PFSK-1 (cell line): ENCODE data around the gene SLC10A7.

Experiments used
- FOXP2 ChIP-seq: optimal IDR thresholded peaks from 2 replicates; pipeline ENCODE3; 2011; ENCODE audit warnings: borderline replicate concordance, control low read depth, inconsistent platforms; ENCODE audit not compliant: insufficient read depth; ENCODE audit errors: extremely low read length, extremely low read depth
- POLR2AphosphoS5 ChIP-seq: IDR thresholded peaks from 2 replicates; pipeline ENCODE4 v1.6.1; 2012; ENCODE audit warnings: low read depth, mild to moderate bottlenecking, control low read depth, low read length, moderate library complexity
- REST ChIP-seq, 2 experiments: IDR thresholded peaks; 2 replicates each; pipeline versions ENCODE4 v1.6.1 to v1.8.0; 2011 to 2012; ENCODE audit warnings: low read depth in 2 of 2, low read length in 2 of 2, control low read depth in 1 of 2, inconsistent platforms in 1 of 2, mild to moderate bottlenecking in 1 of 2, moderate library complexity in 1 of 2; ENCODE audit not compliant: insufficient read depth in 1 of 2
- SIN3A ChIP-seq: IDR thresholded peaks from 2 replicates; pipeline ENCODE4 v1.6.1; 2012; ENCODE audit warnings: mild to moderate bottlenecking, low read length, moderate library complexity, borderline replicate concordance; ENCODE audit not compliant: insufficient read depth
- TAF1 ChIP-seq: IDR thresholded peaks from 2 replicates; pipeline ENCODE4 v1.6.1; 2012; ENCODE audit warnings: low read length, control low read depth, borderline replicate concordance; ENCODE audit not compliant: insufficient read depth

The SLC10A7 gene

GRCh38 chr4:146367347-146367746, 154.4 kb downstream of the SLC10A7 start:
- TF ChIP-seq TAF1 (no peak), SIN3A (no peak), REST (IDR thresholded peaks at IDR 0.05; ENCODE audit: insufficient read depth in 1 of 2, low read depth in 2 of 2, low read length in 2 of 2) (no peak), POLR2AphosphoS5 (no peak), FOXP2 (no peak)

DNA sequence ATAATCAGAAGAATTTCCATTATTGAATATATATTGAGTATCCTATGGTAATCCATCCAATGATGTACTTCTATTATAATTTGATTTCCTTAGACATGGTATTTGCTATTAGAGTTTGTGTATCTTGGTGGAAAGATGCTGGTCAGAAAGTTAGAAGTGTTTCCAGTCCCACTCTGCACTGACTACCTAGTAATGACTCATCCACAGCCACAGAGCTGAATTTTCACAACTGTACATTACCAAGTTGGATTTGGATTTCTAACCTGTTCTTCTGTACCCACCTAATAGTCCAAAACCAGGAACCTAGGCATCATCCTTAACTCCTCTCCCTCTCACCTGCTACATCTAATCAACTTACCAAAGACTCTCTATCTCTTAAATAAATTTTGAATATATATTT, 162.0 kb downstream of the SLC10A7 start:
- TF ChIP-seq POLR2AphosphoS5 (no peak), REST (IDR thresholded peaks at IDR 0.05; ENCODE audit: insufficient read depth in 1 of 2, low read depth in 2 of 2, low read length in 2 of 2) (no peak), SIN3A (no peak)

DNA sequence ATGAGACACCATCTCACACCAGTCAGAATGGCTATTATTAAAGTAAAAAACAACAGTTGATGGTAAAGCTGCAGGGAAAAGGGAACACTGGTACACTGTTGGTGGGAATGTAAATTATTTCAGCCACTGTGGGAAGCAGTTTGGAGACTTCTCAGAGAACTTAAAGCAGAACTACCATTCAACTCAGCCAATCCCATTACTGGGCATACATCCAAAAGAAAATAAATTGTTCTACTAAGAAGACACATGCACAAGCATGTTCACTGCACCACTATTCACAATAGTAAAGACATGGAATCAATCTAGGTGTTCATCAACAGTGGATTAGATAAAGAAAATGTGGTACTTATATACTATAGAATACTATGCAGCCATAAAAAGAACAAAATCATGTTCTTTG, 172.4 kb downstream of the SLC10A7 start:
- no peak for TF ChIP-seq SIN3A
- TF ChIP-seq FOXP2 = no peak
- no peak for TF ChIP-seq POLR2AphosphoS5
- TF ChIP-seq TAF1 = no peak
- no peak for TF ChIP-seq REST (IDR thresholded peaks at IDR 0.05; ENCODE audit: insufficient read depth in 1 of 2, low read depth in 2 of 2, low read length in 2 of 2)

DNA sequence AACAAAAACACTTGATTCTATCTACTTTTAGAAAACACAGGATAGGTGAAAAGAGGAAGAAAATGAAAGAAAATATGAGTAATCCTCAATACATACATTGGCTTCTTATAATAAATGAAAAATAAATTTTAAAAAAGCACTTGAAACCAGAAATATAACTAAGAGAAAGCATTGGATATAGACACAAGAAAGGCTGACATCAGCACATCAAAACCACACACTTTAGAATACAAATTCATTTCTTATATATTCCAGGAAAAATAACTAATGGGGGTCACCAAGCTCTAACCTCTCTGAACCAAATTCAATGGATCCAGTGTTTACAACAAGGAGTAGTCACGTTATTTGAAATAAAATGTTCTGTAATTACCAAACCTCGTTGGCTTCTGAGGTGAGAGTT, 173.9 kb downstream of the SLC10A7 start:
- TF ChIP-seq FOXP2 (no peak), SIN3A (no peak), TAF1 (no peak), REST (IDR thresholded peaks at IDR 0.05; ENCODE audit: insufficient read depth in 1 of 2, low read depth in 2 of 2, low read length in 2 of 2) (no peak), POLR2AphosphoS5 (no peak)

- TF ChIP-seq POLR2AphosphoS5 (no peak), FOXP2 (no peak), REST (IDR thresholded peaks at IDR 0.05; ENCODE audit: insufficient read depth in 1 of 2, low read depth in 2 of 2, low read length in 2 of 2) (no peak), TAF1 (no peak), SIN3A (no peak)
These were observed 175.5 kb downstream of the SLC10A7 start for GRCh38 chr4:146346276-146346675.
